ENCODE measurements around the gene NDUFA3.
"Not testable (repeated sequence)": the region's sequence is repeated elsewhere in the genome, so short reads cannot be mapped to it uniquely, and the experiment has no call there.

Gene NDUFA3

DNA sequence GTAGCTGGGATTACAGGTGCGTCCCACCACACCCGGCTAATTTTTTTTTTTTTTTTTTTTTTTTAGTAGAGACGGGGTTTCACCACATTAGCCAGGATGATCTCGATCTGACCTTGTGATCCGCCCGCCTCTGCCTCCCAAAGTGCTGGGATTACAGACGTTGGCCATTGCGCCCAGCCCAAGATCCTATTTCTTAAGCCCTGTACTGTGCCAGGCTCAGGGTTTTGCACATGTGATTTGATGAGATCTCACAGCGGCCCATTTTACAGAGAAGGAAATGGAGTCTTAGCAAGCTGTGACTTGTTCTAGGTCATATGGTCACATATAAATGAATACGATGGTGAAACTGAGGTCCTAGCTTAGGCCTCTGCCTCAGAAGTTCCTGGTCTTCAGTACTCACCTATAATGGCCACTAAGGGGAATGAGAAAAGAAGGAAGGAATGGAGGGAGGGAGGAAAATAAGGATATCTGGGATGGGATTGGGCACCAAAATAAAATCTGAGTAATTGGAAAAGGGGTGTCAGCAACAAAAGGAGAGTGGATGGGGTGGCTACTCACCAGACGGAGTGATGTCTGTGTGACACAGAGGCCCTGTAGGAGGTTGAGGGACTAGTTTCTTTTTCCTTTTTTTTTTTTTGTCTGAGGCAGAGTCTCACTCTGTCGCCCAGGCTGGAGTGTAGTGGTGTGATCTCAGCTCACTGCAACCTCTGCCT, 3.3 kb upstream of the NDUFA3 start:
- Histone ChIP-seq H3K27me3 (ENCODE audit: low read depth) (no peaks in the 10 kb centered on the region), H3K4me1 (no peaks in the 10 kb centered on the region), H3K9me3 (no peaks in the 10 kb centered on the region), H3K4me3 (no peak overlapping the region), H3K36me3 (replicated peaks) (peaks cover 1% of the 10 kb centered on the region; the same call in 1 of the 2 replicates)
- in situ Hi-C loops (cut with MboI; ENCODE audit: low sequenced_read_pairs): no loop called here
- DNase-seq (ENCODE audit: low spot score in 2 of 2): no peak

DNA sequence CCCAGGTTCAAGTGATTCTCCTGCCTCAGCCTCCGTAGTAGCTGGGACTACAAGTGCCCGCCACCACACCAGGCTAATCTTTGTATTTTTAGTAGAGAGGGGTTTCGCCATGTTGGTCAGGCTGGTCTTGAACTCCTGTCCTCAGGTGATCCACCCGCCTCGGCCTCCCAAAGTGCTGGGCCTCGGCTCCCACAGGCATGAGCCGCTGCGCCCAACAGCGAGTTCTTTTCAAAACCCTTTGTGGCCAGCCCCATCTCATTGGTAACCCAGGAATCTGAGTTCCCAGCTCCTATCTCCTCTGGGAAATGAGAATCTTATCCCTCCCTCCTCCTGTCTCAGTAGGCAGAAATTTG, 2.8 kb upstream of the NDUFA3 start:
- in situ Hi-C loops (cut with MboI; ENCODE audit: low sequenced_read_pairs); H3K4me1 ChIP-seq; H3K27me3 ChIP-seq (ENCODE audit: low read depth); H3K4me3 ChIP-seq; DNase-seq (ENCODE audit: low spot score in 2 of 2); H3K9me3 ChIP-seq; H3K36me3 ChIP-seq (replicated peaks): not testable (repeated sequence)

DNA sequence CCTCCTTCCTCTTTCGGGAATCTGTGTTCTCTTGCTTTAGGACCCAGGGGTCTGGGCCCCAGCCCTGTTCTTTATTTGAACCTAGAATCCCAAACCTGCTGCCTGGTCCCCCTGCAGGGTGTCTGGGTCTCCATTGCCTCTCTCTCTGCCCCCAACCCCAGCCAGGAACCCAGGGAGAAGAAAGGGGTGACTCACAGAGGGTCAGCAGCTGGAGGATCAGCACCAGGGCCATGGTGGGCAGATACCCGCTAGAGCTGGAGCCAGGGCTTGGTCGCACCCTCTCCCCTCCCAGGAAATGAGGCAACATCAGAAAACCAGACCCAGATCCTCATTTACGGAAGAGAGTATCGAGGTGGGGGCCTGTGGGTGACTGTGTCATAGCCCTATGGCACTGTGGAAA, 2.1 kb upstream of the NDUFA3 start, which contains the start of gene OSCAR:
OSCAR (minus strand) TSS at position 243 of the 400 bp plus-strand sequence; CDS start at position 232, 11 bp downstream.
- Histone ChIP-seq H3K4me1 (no peaks in the 10 kb centered on the region), H3K27me3 (ENCODE audit: low read depth) (no peaks in the 10 kb centered on the region), H3K9me3 (no peaks in the 10 kb centered on the region), H3K36me3 (replicated peaks) (peaks cover 10% of the 10 kb centered on the region), H3K4me3 (no peak within 1 kb of the TSS)
- no peak for DNase-seq (ENCODE audit: low spot score in 2 of 2)
- in situ Hi-C loops (cut with MboI; ENCODE audit: low sequenced_read_pairs): no loop called here

DNA sequence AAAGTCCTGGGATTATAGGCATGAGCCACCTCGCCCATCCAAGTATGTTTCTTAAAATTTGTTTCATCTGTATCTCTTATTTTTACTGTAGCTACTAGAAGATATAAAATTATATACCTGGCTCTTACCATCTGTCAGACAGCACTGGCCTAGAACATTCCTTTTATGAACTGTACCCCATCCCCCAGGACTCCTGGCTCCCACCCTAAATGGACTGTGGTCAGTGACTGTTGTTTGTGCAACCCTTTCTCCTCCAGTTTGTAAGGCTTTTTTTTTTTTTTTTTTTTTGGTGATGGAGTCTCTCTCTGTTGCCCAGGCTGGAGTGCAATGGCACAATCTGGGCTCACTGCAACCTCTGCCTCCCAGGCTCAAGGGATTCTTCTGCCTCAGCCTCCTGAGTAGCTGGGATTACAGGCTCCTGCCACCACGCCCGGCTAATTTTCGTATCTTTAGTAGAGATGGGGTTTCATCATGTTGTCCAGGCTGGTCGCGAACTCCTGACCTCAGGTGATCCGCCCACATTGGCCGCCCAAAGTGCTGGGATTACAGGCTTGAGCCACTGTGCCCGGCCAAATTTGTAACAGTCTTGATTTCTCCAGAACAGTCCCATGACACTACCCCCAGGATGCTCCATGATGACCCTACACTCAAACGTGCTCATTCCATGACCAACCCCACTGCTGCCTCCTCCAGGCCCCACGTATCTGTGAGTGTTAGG, 2.5 kb downstream of the NDUFA3 start:
- peak in 1 of 2 experiments; percentile 4 for DNase-seq (ENCODE audit: low spot score in 2 of 2)
- in situ Hi-C loops (cut with MboI; ENCODE audit: low sequenced_read_pairs): no loop called here
- peaks cover 54% of the 10 kb centered on the region for H3K36me3 ChIP-seq (replicated peaks)
- no peak overlapping the region for H3K4me3 ChIP-seq
- H3K9me3 ChIP-seq: no peaks in the 10 kb centered on the region
- H3K4me1 ChIP-seq: no peaks in the 10 kb centered on the region
- no peaks in the 10 kb centered on the region for H3K27me3 ChIP-seq (ENCODE audit: low read depth)

DNA sequence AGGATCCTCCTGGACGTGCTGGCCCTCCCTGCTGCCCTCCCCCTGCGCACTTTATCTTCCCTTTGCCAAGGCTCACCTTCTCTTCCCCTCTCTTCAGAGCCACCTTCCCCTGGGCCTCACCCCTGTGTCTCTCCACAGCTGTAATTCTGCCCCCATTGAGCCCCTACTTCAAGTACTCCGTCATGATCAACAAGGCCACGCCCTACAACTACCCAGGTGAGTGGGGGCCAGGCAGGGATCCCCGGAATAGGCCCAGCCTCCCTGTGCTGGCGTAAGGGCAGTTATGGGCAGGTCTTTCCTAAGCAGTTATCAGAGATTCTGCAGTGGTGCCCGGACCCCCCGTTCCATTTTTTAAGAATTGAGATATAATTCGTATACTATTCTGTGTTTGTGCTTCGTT, 3.1 kb downstream of the NDUFA3 start:
- Histone ChIP-seq H3K36me3 (replicated peaks) (peaks cover 58% of the 10 kb centered on the region), H3K27me3 (ENCODE audit: low read depth) (no peaks in the 10 kb centered on the region), H3K4me3 (no peak overlapping the region), H3K9me3 (no peaks in the 10 kb centered on the region), H3K4me1 (no peaks in the 10 kb centered on the region)
- in situ Hi-C loops (cut with MboI; ENCODE audit: low sequenced_read_pairs): no loop called here
- no peak for DNase-seq (ENCODE audit: low spot score in 2 of 2)

DNA sequence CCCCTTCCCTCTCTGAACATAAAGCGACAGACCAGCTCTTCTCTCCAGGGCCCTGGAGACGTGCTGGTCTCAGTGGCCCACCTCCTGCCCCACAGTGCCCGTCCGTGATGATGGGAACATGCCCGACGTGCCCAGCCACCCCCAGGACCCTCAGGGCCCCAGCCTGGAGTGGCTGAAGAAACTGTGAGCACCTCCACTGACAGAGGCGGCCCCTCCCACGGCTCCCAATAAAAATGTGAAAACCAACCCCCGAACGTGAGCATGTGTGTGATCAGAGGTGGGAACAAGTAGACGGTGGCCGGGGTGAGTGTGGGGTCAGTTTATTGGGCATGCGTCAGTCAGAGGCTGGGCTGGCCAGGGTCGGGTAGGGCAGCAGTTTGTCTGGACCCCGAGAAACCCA, 4.1 kb downstream of the NDUFA3 start:
- peak in 1 of 2 experiments; percentile 1 for DNase-seq (ENCODE audit: low spot score in 2 of 2)
- peaks cover 62% of the 10 kb centered on the region for H3K36me3 ChIP-seq (replicated peaks)
- in situ Hi-C loops (cut with MboI; ENCODE audit: low sequenced_read_pairs): no loop called here
- H3K27me3 ChIP-seq (ENCODE audit: low read depth): no peaks in the 10 kb centered on the region
- H3K9me3 ChIP-seq: no peaks in the 10 kb centered on the region
- no peaks in the 10 kb centered on the region for H3K4me1 ChIP-seq
- no peak overlapping the region for H3K4me3 ChIP-seq

DNA sequence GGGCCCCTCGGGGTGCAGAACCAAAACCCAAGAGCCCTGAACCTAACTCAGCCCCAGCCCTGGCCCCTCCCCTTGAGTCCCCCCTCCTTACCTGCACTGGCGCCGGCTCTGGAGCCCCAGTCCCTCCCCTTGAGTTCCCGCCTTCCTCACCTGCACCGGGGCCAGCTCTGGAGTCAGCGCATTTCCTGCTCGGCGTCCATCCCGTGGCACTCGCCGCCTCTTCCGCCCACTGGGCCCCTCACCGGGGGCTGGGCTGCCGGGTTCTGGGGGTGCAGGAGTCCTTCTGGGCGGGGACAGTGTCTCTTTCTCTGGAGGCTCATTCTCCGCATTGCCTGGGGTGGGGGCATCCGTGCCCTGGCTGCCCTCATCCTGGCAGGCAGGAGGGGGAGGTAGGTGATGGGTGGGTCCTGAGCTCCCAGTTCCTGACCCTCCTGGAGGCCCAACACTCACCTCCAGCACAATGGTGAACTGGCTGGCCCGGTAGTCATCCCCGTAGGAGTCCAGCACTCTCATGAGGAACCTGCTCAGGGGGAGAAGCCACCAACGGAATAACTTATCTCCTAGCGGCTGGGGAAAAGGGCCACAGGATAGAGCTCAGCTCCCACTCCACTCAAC, 5.3 kb downstream of the NDUFA3 start:
- H3K27me3 ChIP-seq (ENCODE audit: low read depth): no peaks in the 10 kb centered on the region
- peak in 1 of 2 experiments; percentile 5 for DNase-seq (ENCODE audit: low spot score in 2 of 2)
- H3K4me1 ChIP-seq: no peaks in the 10 kb centered on the region
- H3K9me3 ChIP-seq: no peaks in the 10 kb centered on the region
- H3K36me3 ChIP-seq (replicated peaks): peaks cover 66% of the 10 kb centered on the region
- H3K4me3 ChIP-seq: no peak overlapping the region
- in situ Hi-C loops (cut with MboI; ENCODE audit: low sequenced_read_pairs): no loop called here

DNA sequence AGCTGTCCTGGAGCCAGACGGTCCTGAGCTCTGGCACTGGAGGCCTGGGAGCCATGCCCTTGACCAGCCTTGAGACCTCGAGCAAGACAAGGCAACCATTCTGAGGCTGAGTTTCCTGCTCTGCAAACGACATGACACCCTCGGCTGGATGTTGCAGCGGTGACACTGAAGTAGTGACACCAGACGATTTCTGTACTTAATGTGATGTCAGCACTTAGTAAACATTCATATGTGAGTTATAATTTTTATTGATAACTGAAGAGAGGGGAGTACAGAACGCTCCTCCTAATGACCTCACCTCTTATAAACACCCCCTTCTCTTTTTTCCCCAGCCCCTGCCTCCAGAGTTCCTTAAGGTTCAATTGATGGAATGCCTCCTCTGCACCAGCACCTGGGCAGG, 5.8 kb downstream of the NDUFA3 start:
- Histone ChIP-seq H3K27me3 (ENCODE audit: low read depth) (no peaks in the 10 kb centered on the region), H3K4me3 (no peak overlapping the region), H3K9me3 (no peaks in the 10 kb centered on the region), H3K36me3 (replicated peaks) (peaks cover 66% of the 10 kb centered on the region), H3K4me1 (no peaks in the 10 kb centered on the region)
- in situ Hi-C loops (cut with MboI; ENCODE audit: low sequenced_read_pairs): no loop called here
- DNase-seq (ENCODE audit: low spot score in 2 of 2): peak in 1 of 2 experiments; percentile 1

DNA sequence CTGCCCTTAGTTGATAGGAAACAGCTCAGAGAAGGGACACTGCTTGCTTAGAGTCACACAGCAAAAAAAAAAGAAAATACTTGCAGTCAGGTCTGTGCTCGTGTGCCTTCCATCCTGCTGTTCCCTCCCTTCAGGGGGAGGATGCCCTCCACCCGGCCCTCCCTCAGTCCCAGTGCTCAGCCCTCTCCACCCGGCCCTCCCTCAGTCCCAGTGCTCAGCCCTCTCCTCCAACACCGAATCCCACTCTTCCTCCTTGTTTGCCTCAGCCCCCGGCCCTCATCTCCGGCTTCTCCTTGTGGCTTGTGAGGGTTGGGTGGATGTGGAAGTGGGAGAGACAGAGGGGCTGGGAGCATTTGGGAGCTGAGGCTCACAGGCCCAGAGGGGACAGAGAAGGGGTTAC, 7.0 kb downstream of the NDUFA3 start:
- Histone ChIP-seq H3K4me1 (peaks cover 3% of the 10 kb centered on the region; the same call in 1 of the 2 replicates), H3K4me3 (no peak overlapping the region), H3K9me3 (no peaks in the 10 kb centered on the region), H3K27me3 (ENCODE audit: low read depth) (no peaks in the 10 kb centered on the region), H3K36me3 (replicated peaks) (peaks cover 62% of the 10 kb centered on the region)
- in situ Hi-C loops (cut with MboI; ENCODE audit: low sequenced_read_pairs): no loop called here
- DNase-seq (ENCODE audit: low spot score in 2 of 2): peak in 1 of 2 experiments; percentile 5

DNA sequence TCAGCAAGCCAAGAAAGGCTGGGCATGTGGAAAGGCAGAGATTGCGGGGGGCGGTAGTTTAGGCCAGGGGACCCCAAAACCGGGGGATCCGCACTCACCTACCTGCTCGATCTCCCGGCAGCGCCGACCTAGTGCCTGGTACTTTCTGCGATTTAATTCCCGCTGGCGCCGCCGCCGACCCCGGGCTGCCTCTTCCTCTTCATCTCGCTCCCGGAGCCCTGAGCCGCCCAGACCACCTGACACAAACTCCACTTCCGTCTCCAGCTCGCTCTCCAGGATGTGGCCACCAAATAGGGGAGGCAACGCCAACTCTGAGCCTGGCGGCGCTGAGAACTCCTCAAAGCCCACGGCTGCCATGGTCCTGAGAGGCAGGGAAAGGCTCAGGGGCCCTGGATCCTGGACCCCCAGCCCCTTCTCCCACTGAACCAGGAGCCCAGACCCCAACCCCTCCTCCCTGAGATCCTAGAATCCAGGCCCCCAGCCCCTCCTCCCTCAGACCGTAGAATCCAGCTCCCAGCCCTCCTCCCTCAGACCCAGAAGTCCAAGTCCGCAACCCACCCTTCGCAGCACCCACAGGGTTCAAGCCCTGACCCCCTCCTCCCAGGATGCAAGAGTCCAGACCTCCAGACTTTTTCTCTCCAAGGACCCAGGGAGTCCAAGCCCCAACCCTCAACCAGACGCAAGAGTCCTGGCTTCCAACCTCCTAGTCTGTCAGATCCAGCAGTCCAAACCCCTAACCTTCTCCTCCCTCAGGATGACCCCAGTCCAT, 11.9 kb downstream of the NDUFA3 start:
- Histone ChIP-seq H3K4me1 (peaks cover 3% of the 10 kb centered on the region), H3K27me3 (ENCODE audit: low read depth) (no peaks in the 10 kb centered on the region), H3K9me3 (no peaks in the 10 kb centered on the region), H3K36me3 (replicated peaks) (peaks cover 18% of the 10 kb centered on the region), H3K4me3 (peak overlapping the region; percentile 59)
- in situ Hi-C loops (cut with MboI; ENCODE audit: low sequenced_read_pairs): no loop called here
- peak; percentile 24 to 70 for DNase-seq (ENCODE audit: low spot score in 2 of 2)

DNA sequence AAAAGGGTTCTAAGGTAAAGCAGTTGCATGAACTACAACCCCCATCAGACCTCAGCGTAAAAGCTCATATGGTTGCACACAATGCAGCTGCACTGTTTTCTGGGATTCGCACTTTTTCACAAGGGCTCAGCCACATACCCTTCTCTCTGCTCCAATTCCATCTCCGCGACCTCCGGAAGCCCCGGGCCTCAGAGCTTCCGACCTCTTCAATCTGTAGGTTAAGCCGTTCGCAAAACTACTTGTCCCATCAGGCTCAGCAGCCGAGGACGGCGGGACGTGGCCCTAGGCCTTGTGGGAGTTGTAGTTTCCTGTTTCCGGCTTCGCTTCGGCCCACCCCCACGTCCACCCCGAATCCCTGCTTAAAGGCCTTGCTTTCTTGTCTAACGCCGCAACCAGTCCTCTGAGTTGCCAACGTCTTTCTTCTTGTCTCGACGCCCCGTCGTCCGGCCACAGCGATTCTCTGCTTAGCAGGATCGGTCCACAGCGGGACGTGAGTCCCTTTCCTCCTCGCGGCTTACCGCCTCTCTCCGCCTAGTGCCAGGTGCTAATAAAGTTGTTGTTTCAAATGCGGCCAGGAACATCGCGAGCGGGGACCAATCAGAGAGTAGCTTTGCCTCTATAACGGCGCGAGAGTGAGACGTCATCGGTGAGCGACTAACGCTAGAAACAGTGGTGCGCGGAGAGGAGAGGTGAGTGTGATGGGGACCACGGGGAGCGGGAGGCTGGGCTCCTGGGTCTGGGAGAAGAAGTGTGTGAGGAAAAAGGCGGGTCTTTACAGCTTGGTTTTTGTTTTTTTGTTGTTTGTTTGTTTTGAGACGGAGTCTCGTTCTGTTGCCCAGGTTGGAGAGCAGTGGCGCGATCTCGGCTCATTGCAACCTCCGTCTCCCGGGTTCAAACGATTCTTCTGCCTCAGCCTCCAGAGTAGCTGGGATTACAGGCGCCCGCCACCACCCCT, 12.7 kb downstream of the NDUFA3 start, which contains the start of the genes PRPF31 and TFPT:
PRPF31 (plus strand) TSS at position 646 of the 955 bp plus-strand sequence. CDS start 2,525 bp downstream, outside the sequence.
TFPT (minus strand) TSS at position 549 of the 955 bp plus-strand sequence; CDS start at position 161, 388 bp downstream.
- in situ Hi-C loops (cut with MboI; ENCODE audit: low sequenced_read_pairs): no loop called here
- Histone ChIP-seq H3K4me1 (peaks cover 3% of the 10 kb centered on the region), H3K36me3 (replicated peaks) (peaks cover 18% of the 10 kb centered on the region), H3K4me3 (peak within 1 kb of the TSS; percentile 59), H3K27me3 (ENCODE audit: low read depth) (no peaks in the 10 kb centered on the region), H3K9me3 (no peaks in the 10 kb centered on the region)
- DNase-seq (ENCODE audit: low spot score in 2 of 2): peak; percentile 95

DNA sequence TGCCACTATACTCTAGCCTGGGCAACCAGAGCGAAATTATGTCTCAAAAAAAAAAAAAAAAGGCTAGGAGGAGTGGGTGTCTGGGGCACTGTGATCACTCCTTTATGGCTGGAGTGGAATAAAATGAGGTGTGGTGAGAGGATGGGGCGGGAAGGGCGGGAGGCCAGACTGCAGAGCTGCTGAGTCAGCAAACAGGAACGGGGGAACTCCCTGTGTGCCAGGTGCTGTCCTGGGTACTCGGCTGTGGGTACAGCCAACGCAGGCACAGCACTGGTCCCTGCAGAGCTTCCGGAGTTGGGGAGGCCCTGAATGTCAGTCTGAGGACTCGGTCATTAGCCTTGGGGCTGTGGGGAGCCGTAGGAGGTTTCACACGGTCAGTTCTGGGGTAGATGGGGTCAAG, 18.6 kb downstream of the NDUFA3 start:
- Histone ChIP-seq H3K36me3 (replicated peaks) (peaks cover 60% of the 10 kb centered on the region), H3K4me3 (no peak overlapping the region), H3K9me3 (no peaks in the 10 kb centered on the region), H3K4me1 (no peaks in the 10 kb centered on the region; the same call in 1 of the 2 replicates), H3K27me3 (ENCODE audit: low read depth) (no peaks in the 10 kb centered on the region)
- in situ Hi-C loops (cut with MboI; ENCODE audit: low sequenced_read_pairs): no loop called here
- DNase-seq (ENCODE audit: low spot score in 2 of 2): no peak
